OCI-LY7 (cell line): ENCODE measurements around the gene BBS9. TPM values are rescaled to one million over a fixed set of nuclear protein-coding genes. Genes with fewer than 3 reads are reported as not detected.

Experiments
- BruUV-seq: library from RNA; stranded (reverse); fragments of 400-500 nt; replicated peaks from 2 replicates; lab custom pipeline; 2021; lab: Mats Ljungman, UMichigan
- CTCF ChIA-PET: fragments of 300-600 bp; sonication (Branson Sonifier 250); formaldehyde crosslinking; loops from one replicate; lab custom pipeline; 2022; ENCODE audit warnings: antibody characterized with exemption; ENCODE audit not compliant: unreplicated experiment; lab: Charles Lee
- POLR2A ChIA-PET: fragments of 300-600 bp; sonication (Branson Sonifier 250); formaldehyde crosslinking; loops from one replicate; lab custom pipeline; 2022; ENCODE audit warnings: antibody characterized with exemption; lab: Charles Lee
- DNase-seq: peaks from one replicate; pipeline ENCODE4 v3.0.0-alpha.2; 2015; ENCODE audit warnings: low spot score
- H2AFZ ChIP-seq: fragments of 200-600 bp; sonication (generic), shearing (Covaris generic); 2 replicates; pipeline ENCODE4 v1.6.1; 2014; ENCODE audit warnings: mild to moderate bottlenecking, antibody characterized with exemption, low read length, moderate library complexity
- H3K27ac ChIP-seq: fragments of 200-600 bp; sonication (generic); 2 replicates; pipeline ENCODE4 v1.5.1; 2014; ENCODE audit warnings: mixed run types, low read depth, mild to moderate bottlenecking, moderate library complexity, low read length, inconsistent platforms; ENCODE audit not compliant: poor library complexity, severe bottlenecking
- H3K36me3 ChIP-seq: fragments of 200-600 bp; sonication (generic); 2 replicates; pipeline ENCODE4 v1.6.1; 2014; ENCODE audit warnings: mild to moderate bottlenecking, antibody characterized with exemption, low read length, moderate library complexity, mixed read lengths; ENCODE audit not compliant: insufficient read depth
- H3K4me1 ChIP-seq: fragments of 200-600 bp; sonication (generic); 2 replicates; pipeline ENCODE4 v1.5.1; 2014; ENCODE audit warnings: mild to moderate bottlenecking, low read length; ENCODE audit not compliant: insufficient read depth, poor library complexity, severe bottlenecking
- H3K4me2 ChIP-seq: fragments of 200-600 bp; sonication (generic); 2 replicates; pipeline ENCODE4 v1.6.1; 2014; ENCODE audit warnings: mild to moderate bottlenecking, low read length
- H3K4me3 ChIP-seq: fragments of 200-600 bp; sonication (generic); 2 replicates; pipeline ENCODE4 v1.5.1; 2014; ENCODE audit warnings: mild to moderate bottlenecking, low read depth, low read length; ENCODE audit not compliant: poor library complexity, severe bottlenecking
- H3K79me2 ChIP-seq: fragments of 200-600 bp; sonication (generic); 2 replicates; pipeline ENCODE4 v1.6.1; 2016; ENCODE audit warnings: low read depth, mild to moderate bottlenecking, low read length, moderate library complexity, mixed read lengths; ENCODE audit not compliant: insufficient read depth
- H3K9me2 ChIP-seq: fragments of 200-600 bp; sonication (generic); 2 replicates; pipeline ENCODE4 v1.6.1; 2016; ENCODE audit warnings: mild to moderate bottlenecking, low read length, mixed read lengths; ENCODE audit not compliant: insufficient read depth
- H3K9me3 ChIP-seq: fragments of 200-600 bp; sonication (generic); 2 replicates; pipeline ENCODE4 v1.6.1; 2014; ENCODE audit warnings: mild to moderate bottlenecking, mixed run types, low read length, mixed read lengths
- H4K20me1 ChIP-seq: fragments of 200-600 bp; sonication (generic); 2 replicates; pipeline ENCODE4 v1.6.1; 2014; ENCODE audit warnings: mild to moderate bottlenecking, antibody characterized with exemption, low read length, moderate library complexity, mixed read lengths; ENCODE audit not compliant: insufficient read depth
- EZH2phosphoT487 ChIP-seq: fragments of 200-600 bp; sonication (generic); IDR thresholded peaks from 2 replicates; pipeline ENCODE4 v1.6.1; 2018; ENCODE audit warnings: low read depth, borderline replicate concordance, mild to moderate bottlenecking, mixed run types, antibody characterized with exemption, low read length, moderate library complexity, mixed read lengths
- intact Hi-C: fragments of 100-400 bp; cut with micrococcal nuclease; formaldehyde crosslinking; loops from one replicate; pipeline ENCODE4 v1.10.0; 2022; ENCODE audit not compliant: unreplicated experiment
- total RNA-seq, 2 experiments: library from RNA; depleted of rRNA in 1 of 2; stranded (reverse); fragments of >200 nt in 1 of 2; shearing (Covaris generic) in 1 of 2; gene quantifications; 2 replicates each; pipeline ENCODE4 v1.2.3, GENCODE V29; 2014 to 2022
- TF ChIP-seq, protein P1 (sequence below): fragments of 200-600 bp; sonication (generic); conservative IDR thresholded peaks from 2 replicates; pipeline ENCODE4 v1.5.1; 2014; ENCODE audit warnings: mild to moderate bottlenecking, antibody characterized with exemption, low read length, moderate library complexity, mixed read lengths

BBS9 gene
- total RNA-seq, 2 experiments from 2014 or later: 6.8 to 14.8 TPM

DNA sequence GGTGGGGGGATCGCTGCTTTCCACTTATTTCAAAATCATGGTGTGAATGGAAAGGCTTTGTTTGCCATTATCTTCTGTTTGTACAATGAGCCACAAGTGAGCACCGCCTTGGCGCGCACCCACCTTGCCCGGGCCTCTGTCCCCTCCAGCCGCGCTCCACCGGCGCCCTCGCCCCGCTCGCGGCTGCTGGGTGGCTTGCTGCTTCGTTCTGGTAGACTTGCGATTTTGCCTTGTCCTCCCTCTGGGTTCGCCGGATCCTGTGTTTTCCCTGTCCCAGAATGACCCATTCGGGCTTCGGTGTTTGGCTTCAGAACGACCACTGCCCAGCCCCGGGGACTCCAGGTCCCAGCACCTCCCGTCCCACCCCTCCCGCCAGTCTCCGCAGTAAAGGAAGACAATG, 503.0 kb downstream of the BBS9 start:
- H3K9me2 ChIP-seq: no peaks in the 10 kb centered on the region
- no peak overlapping the region for H3K27ac ChIP-seq
- intact Hi-C loops: no loop called here
- H3K79me2 ChIP-seq: no peaks in the 10 kb centered on the region
- ChIA-PET CTCF (no interaction called here), POLR2A (no interaction called here)
- no peak overlapping the region for H3K4me3 ChIP-seq
- no peak for DNase-seq
- no peaks in the 10 kb centered on the region for H4K20me1 ChIP-seq
- H3K4me1 ChIP-seq: no peaks in the 10 kb centered on the region
- no TSS peak for BruUV-seq
- H3K9me3 ChIP-seq: no peaks in the 10 kb centered on the region
- H2AFZ ChIP-seq: no peak overlapping the region
- TF ChIP-seq, protein P1, sequence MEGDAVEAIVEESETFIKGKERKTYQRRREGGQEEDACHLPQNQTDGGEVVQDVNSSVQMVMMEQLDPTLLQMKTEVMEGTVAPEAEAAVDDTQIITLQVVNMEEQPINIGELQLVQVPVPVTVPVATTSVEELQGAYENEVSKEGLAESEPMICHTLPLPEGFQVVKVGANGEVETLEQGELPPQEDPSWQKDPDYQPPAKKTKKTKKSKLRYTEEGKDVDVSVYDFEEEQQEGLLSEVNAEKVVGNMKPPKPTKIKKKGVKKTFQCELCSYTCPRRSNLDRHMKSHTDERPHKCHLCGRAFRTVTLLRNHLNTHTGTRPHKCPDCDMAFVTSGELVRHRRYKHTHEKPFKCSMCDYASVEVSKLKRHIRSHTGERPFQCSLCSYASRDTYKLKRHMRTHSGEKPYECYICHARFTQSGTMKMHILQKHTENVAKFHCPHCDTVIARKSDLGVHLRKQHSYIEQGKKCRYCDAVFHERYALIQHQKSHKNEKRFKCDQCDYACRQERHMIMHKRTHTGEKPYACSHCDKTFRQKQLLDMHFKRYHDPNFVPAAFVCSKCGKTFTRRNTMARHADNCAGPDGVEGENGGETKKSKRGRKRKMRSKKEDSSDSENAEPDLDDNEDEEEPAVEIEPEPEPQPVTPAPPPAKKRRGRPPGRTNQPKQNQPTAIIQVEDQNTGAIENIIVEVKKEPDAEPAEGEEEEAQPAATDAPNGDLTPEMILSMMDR: no peak
- TF ChIP-seq EZH2phosphoT487: no peak
- H3K36me3 ChIP-seq: no peaks in the 10 kb centered on the region
- H3K4me2 ChIP-seq: no peak overlapping the region

DNA sequence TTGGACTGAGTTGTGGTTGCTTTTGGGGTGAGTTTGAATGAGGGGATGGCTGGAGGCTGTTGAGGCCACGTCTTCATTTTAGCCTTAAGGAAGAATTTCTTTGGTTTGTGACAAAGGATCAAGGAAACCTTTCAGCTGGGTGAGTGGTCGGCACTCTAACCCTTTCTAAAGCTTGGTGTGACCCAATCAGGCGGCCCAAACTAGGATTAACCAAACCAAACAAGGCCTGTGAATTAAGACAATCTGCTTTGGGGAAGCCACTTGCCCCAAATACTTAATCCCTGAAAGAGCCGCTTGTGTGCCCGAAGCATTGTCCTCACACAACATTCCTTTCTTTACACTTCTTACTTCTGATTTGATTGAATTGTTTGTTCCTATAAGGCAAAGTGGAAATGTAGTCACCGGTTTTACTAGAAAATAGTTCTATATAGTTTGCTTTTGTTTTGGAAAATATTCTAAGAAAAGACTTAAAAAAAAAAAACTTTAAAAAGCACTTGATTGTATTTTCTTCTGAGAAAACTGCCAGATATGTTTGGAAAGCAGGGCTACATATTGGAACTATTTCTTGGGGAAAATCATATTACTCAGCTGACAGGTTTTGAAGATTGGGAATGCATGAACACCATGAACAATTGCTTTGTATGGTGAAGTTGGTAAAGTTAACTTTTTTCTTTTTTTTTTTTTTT, 503.6 kb downstream of the BBS9 start:
- no peak overlapping the region for H3K27ac ChIP-seq
- H3K4me3 ChIP-seq: no peak overlapping the region
- no peaks in the 10 kb centered on the region for H3K9me3 ChIP-seq
- H3K9me2 ChIP-seq: no peaks in the 10 kb centered on the region
- intact Hi-C loops: no loop called here
- DNase-seq: no peak
- H3K36me3 ChIP-seq: no peaks in the 10 kb centered on the region
- H3K4me1 ChIP-seq: no peaks in the 10 kb centered on the region
- BruUV-seq: no TSS peak
- TF ChIP-seq, protein P1: no peak
- TF ChIP-seq EZH2phosphoT487: no peak
- no peaks in the 10 kb centered on the region for H4K20me1 ChIP-seq
- CTCF ChIA-PET: no interaction called here
- H3K4me2 ChIP-seq: no peak overlapping the region
- POLR2A ChIA-PET: interaction anchor here (0.7 kb wide), 2 partner anchors 22 to 70 kb away, joined by 3 read pairs; no protein-coding TSS in a partner anchor
- H3K79me2 ChIP-seq: no peaks in the 10 kb centered on the region
- H2AFZ ChIP-seq: no peak overlapping the region

DNA sequence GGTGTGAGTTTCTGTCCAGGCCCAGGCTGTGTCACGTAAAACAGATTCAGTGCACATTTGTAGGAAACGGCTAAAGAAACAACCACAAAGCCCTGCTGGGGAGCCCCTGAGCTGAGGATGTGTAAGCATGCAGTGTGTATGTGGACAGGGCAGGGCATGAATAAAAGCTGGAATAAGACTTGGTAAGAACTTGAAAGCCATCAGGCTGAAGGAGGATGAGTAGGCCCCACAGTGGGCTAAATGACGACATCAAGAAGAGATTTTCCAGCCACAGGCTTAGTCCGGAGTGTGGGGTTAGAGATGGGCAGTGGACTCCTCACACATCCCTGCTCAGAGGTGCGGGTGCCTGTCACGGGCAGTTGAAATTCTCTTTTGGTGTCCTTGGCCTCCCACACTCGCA, 505.2 kb downstream of the BBS9 start:
- Histone ChIP-seq H3K4me2 (no peak overlapping the region), H3K4me1 (no peaks in the 10 kb centered on the region), H2AFZ (no peak overlapping the region), H3K79me2 (no peaks in the 10 kb centered on the region), H3K36me3 (no peaks in the 10 kb centered on the region), H3K9me3 (no peaks in the 10 kb centered on the region), H3K9me2 (no peaks in the 10 kb centered on the region), H3K27ac (no peak overlapping the region), H4K20me1 (no peaks in the 10 kb centered on the region), H3K4me3 (no peak overlapping the region)
- TF ChIP-seq, protein P1: no peak
- no peak for TF ChIP-seq EZH2phosphoT487
- no TSS peak for BruUV-seq
- DNase-seq: no peak
- ChIA-PET POLR2A (no interaction called here), CTCF (no interaction called here)
- intact Hi-C loops: no loop called here
